ENCODE data around the gene DTYMK. TPM values are rescaled to one million over a fixed set of nuclear protein-coding genes. Genes with fewer than 3 reads are reported as not detected.

DTYMK gene
- total RNA-seq, 3 donors from 2014 or later (not counting 1 experiment from before 2014, with no cell fraction given), result 15.4 to 17.5 (median 15.6) TPM

DNA sequence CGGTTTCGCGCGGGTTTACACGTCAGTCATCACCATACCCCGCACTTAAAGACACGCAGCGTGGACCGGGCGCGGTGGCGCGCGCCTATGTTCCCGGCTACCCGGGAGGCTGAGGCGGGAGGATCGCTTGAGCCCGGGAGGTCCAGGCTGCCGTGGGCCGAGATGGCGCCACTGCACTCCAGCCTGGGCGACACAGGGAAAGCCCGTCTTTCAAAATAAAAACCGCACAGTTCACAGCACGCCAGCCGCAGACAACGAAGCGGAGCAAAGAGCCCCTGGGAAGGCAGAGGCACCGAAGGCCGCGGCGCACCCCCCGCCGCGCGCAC lies 328 bp downstream of the DTYMK start:
- H3K4me3 Mint-ChIP-seq, result peak overlapping the region; percentile 94
- WGBS (ENCODE audit: insufficient coverage), result 0% methylated on average over 37 of the region's 37 CpGs
- peaks cover 18% of the 10 kb centered on the region for H3K4me1 ChIP-seq (ENCODE audit: control insufficient read depth, insufficient read depth, low read length)
- peak overlapping the region; percentile 67 for H3K4me3 ChIP-seq (ENCODE audit: low read length)
- intact Hi-C loops (cut with micrococcal nuclease), result loop anchor here (1.0 to 10.0 kb wide), 4 partner anchors 16 to 371 kb away; partner anchors contain the start of genes HDLBP, ING5 and SEPTIN2
- no peaks in the 10 kb centered on the region for H3K9me3 ChIP-seq (ENCODE audit: control insufficient read depth, insufficient read depth, low read length)
- no peaks in the 10 kb centered on the region for H3K27me3 Mint-ChIP-seq (ENCODE audit: low read depth in 2 of 2)
- peak overlapping the region; percentile 28 for H3K27ac ChIP-seq (ENCODE audit: low read length)
- no peak for DNase-seq
- no peaks in the 10 kb centered on the region for H3K36me3 Mint-ChIP-seq
- peak in 1 of 3 donors; percentile 1 for ATAC-seq
- H3K36me3 ChIP-seq (ENCODE audit: control insufficient read depth, insufficient read depth, low read length), result peaks cover 8% of the 10 kb centered on the region
- H3K27me3 ChIP-seq (ENCODE audit: control insufficient read depth, insufficient read depth, low read length), result no peaks in the 10 kb centered on the region
- H3K27ac Mint-ChIP-seq, result peak overlapping the region; percentile 87 to 88
- H3K9me3 Mint-ChIP-seq, result no peaks in the 10 kb centered on the region
- peaks cover 26 to 28% of the 10 kb centered on the region in 2 donors for H3K4me1 Mint-ChIP-seq
- TF ChIP-seq, protein P1, sequence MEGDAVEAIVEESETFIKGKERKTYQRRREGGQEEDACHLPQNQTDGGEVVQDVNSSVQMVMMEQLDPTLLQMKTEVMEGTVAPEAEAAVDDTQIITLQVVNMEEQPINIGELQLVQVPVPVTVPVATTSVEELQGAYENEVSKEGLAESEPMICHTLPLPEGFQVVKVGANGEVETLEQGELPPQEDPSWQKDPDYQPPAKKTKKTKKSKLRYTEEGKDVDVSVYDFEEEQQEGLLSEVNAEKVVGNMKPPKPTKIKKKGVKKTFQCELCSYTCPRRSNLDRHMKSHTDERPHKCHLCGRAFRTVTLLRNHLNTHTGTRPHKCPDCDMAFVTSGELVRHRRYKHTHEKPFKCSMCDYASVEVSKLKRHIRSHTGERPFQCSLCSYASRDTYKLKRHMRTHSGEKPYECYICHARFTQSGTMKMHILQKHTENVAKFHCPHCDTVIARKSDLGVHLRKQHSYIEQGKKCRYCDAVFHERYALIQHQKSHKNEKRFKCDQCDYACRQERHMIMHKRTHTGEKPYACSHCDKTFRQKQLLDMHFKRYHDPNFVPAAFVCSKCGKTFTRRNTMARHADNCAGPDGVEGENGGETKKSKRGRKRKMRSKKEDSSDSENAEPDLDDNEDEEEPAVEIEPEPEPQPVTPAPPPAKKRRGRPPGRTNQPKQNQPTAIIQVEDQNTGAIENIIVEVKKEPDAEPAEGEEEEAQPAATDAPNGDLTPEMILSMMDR (IDR thresholded peaks at IDR 0.05), result no peak

DNA sequence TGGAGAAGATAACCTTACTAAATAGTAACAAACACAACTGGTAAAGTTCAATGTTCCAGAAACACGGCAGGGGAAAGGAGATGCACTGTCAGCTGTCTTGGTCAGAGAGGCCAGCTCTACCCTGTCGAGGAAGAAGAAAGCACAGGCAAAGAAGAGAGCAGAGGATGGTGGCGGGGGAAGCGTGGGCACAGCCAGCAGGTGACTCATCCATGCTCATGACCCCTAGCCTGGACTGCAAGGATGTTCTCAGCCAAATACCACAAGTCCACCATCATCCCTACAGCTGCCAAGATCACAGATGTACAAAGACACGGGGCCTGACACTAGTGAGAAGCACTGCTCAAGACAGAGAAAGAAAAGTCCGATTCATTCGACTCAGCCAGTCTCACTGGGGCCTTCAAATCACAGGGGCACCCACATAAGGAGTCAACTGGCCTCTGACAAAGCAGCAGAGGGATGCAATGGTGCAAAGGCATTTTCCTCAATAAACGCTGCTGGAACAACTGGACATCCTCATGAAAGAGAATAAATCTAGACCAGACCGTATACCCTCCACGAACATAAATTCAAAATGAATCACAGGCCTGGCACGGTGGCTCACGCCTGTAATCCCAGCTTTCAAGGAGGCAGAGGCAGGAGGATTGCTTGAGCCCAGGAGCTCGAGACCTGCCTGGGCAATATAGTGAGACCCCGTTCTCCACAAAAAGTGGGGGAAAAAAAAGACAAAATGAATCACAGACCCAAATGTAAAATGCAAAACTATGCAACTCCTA lies 5.6 kb downstream of the DTYMK start:
- no peak overlapping the region for H3K27ac ChIP-seq (ENCODE audit: low read length)
- no peak for ATAC-seq
- Mint-ChIP-seq H3K9me3 (no peaks in the 10 kb centered on the region), H3K4me3 (no peak overlapping the region), H3K36me3 (no peaks in the 10 kb centered on the region), H3K27me3 (ENCODE audit: low read depth in 2 of 2) (no peaks in the 10 kb centered on the region), H3K4me1 (peaks cover 6 to 13% of the 10 kb centered on the region in 2 donors), H3K27ac (no peak overlapping the region)
- 96% methylated on average over 13 of the region's 14 CpGs for WGBS (ENCODE audit: insufficient coverage)
- H3K4me3 ChIP-seq (ENCODE audit: low read length), result no peak overlapping the region
- peaks cover 16% of the 10 kb centered on the region for H3K36me3 ChIP-seq (ENCODE audit: control insufficient read depth, insufficient read depth, low read length)
- H3K4me1 ChIP-seq (ENCODE audit: control insufficient read depth, insufficient read depth, low read length), result peaks cover under 1% of the 10 kb centered on the region
- TF ChIP-seq, protein P1 (IDR thresholded peaks at IDR 0.05), result no peak
- H3K27me3 ChIP-seq (ENCODE audit: control insufficient read depth, insufficient read depth, low read length), result no peaks in the 10 kb centered on the region
- no peak for DNase-seq
- intact Hi-C loops (cut with micrococcal nuclease), result loop anchor here (10.0 kb wide), 1 partner anchor 194 kb away; no protein-coding TSS in a partner anchor
- no peaks in the 10 kb centered on the region for H3K9me3 ChIP-seq (ENCODE audit: control insufficient read depth, insufficient read depth, low read length)

DNA sequence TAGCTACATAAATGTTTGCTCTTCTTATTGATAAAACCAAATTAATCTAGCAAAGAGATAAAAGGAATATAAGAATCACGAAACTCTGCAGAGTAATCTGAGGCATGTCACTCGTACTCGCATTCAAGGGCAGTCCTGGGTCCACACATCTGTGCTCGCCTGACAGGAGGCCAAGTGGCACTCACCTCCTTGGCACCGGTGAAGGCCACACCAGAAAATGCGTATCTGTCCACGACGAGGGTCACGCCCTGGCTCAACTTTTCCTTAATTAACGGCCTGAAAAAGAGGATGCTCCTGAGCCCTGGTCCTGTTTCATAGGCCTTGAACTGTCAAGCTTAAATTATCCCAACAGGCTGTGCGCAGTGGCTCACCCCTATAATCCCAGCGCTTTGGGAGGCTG lies 6.6 kb downstream of the DTYMK start:
- DNase-seq (no peak), ATAC-seq (no peak)
- Mint-ChIP-seq H3K27me3 (ENCODE audit: low read depth in 2 of 2) (no peaks in the 10 kb centered on the region), H3K4me3 (no peak overlapping the region), H3K27ac (no peak overlapping the region), H3K36me3 (no peaks in the 10 kb centered on the region), H3K9me3 (no peaks in the 10 kb centered on the region), H3K4me1 (peaks cover 0 to 9% of the 10 kb centered on the region in 2 donors)
- H3K27ac ChIP-seq (ENCODE audit: low read length), result no peak overlapping the region
- intact Hi-C loops (cut with micrococcal nuclease), result loop anchor here (10.0 kb wide), 1 partner anchor 195 kb away; no protein-coding TSS in a partner anchor
- no peak overlapping the region for H3K4me3 ChIP-seq (ENCODE audit: low read length)
- peaks cover 16% of the 10 kb centered on the region for H3K36me3 ChIP-seq (ENCODE audit: control insufficient read depth, insufficient read depth, low read length)
- no peaks in the 10 kb centered on the region for H3K9me3 ChIP-seq (ENCODE audit: control insufficient read depth, insufficient read depth, low read length)
- H3K27me3 ChIP-seq (ENCODE audit: control insufficient read depth, insufficient read depth, low read length), result no peaks in the 10 kb centered on the region
- 97% methylated on average over 12 of the region's 12 CpGs for WGBS (ENCODE audit: insufficient coverage)
- H3K4me1 ChIP-seq (ENCODE audit: control insufficient read depth, insufficient read depth, low read length), result no peaks in the 10 kb centered on the region
- TF ChIP-seq, protein P1 (IDR thresholded peaks at IDR 0.05), result no peak

Measured in natural killer cell (primary cell).